Measurements from ENCODE around the gene MYL2. TPM values are rescaled to one million over a fixed set of nuclear protein-coding genes. Genes with fewer than 3 reads are reported as not detected.

Gene MYL2
- total RNA-seq, 2 experiments from 2014 or later = not detected

DNA sequence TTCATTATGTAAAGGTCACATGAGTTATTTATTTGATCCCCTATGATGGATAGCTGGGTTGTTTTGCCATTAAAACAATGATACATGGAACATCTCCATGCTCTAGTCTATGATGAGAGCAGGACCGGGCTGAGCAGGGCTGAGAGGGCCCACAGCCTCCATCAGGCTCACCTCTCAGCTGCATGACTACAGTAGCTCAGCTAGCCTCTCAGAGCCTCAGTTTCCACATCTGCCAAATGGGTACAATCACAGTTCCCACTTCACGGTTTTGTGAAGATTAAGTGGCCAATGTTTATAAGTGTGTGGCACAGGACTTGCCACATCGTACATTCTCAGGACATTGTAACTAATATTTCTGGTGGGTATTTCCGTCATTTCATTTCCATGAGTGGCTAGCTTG is 19.9 kb upstream of the MYL2 start:
- DNase-seq = no peak
- Mint-ChIP-seq H3K36me3 (ENCODE audit: low read depth) (no peaks in the 10 kb centered on the region), H3K4me1 (peaks cover 5% of the 10 kb centered on the region), H3K4me3 (no peak overlapping the region), H3K27ac (no peak overlapping the region), H3K27me3 (peaks cover 10% of the 10 kb centered on the region), H3K9me3 (ENCODE audit: low read depth) (no peaks in the 10 kb centered on the region)
- ChIA-PET POLR2A (no interaction called here), CTCF (no interaction called here)
- intact Hi-C loops (cut with DNase I, micrococcal nuclease) = no loop called here
- no peak for ATAC-seq

DNA sequence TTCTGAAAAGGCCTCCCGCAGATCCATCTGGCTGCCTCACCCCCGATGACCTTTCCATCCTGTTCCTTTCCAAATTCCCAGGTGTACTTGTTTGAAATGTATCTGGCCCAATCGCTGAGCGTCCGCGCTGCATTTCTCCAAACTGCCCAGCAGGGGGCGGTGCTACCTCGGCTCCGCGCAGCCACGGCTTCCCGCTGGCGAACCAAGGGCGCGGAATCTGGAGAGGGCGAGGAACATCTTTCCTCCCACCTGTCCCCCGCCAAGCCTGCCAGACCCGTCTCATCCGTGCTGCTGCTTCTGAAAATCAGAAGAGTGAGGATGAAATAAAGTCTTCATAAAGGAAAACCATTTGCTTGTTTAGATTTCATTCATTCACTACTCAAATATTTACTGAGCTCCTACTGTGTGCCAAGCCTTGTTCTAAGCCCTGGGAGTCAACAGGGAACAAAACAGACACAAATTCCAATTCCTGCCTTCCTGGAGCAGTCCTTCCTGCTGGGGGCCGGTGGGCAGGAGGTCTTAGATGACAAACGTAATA is 16.8 kb upstream of the MYL2 start:
- POLR2A ChIA-PET = no interaction called here

GRCh38 chr12:110936367-110937103 is 16.2 kb upstream of the MYL2 start:
- H3K27ac Mint-ChIP-seq = no peak overlapping the region
- H3K4me1 Mint-ChIP-seq = peaks cover 5% of the 10 kb centered on the region
- CTCF ChIA-PET = interaction anchor here (0.6 to 2.0 kb wide), 9 partner anchors 17 to 1467 kb away, joined by 3 to 6 read pairs (median 3); no protein-coding TSS in a partner anchor
- H3K9me3 Mint-ChIP-seq (ENCODE audit: low read depth) = no peaks in the 10 kb centered on the region
- intact Hi-C loops (cut with DNase I, micrococcal nuclease) = loop anchor here (1.0 to 10.0 kb wide), 9 partner anchors 42 to 377 kb away; partner anchors contain the start of gene CUX2 (in 1 of the 2)
- POLR2A ChIA-PET = no interaction called here
- DNase-seq (no peak), ATAC-seq (no peak)
- H3K36me3 Mint-ChIP-seq (ENCODE audit: low read depth) = no peaks in the 10 kb centered on the region
- no peak overlapping the region for H3K4me3 Mint-ChIP-seq
- H3K27me3 Mint-ChIP-seq = peaks cover 10% of the 10 kb centered on the region

More for the DNA sequence above, 16.8 kb upstream of the MYL2 start:
- H3K27ac Mint-ChIP-seq = no peak overlapping the region
- no peaks in the 10 kb centered on the region for H3K36me3 Mint-ChIP-seq (ENCODE audit: low read depth)
- intact Hi-C loops (cut with DNase I, micrococcal nuclease) = loop anchor here (1.0 to 10.0 kb wide), 9 partner anchors 43 to 376 kb away; partner anchors contain the start of gene CUX2 (in 1 of the 2)
- peak; percentile 39 for ATAC-seq
- no peak overlapping the region for H3K4me3 Mint-ChIP-seq
- H3K27me3 Mint-ChIP-seq = peaks cover 10% of the 10 kb centered on the region
- CTCF ChIA-PET = interaction anchor here (0.6 to 2.0 kb wide), 14 partner anchors 9 to 1468 kb away, joined by 3 to 6 read pairs (median 4); no protein-coding TSS in a partner anchor
- H3K9me3 Mint-ChIP-seq (ENCODE audit: low read depth) = no peaks in the 10 kb centered on the region
- H3K4me1 Mint-ChIP-seq = peaks cover 5% of the 10 kb centered on the region
- DNase-seq = peak; percentile 75

DNA sequence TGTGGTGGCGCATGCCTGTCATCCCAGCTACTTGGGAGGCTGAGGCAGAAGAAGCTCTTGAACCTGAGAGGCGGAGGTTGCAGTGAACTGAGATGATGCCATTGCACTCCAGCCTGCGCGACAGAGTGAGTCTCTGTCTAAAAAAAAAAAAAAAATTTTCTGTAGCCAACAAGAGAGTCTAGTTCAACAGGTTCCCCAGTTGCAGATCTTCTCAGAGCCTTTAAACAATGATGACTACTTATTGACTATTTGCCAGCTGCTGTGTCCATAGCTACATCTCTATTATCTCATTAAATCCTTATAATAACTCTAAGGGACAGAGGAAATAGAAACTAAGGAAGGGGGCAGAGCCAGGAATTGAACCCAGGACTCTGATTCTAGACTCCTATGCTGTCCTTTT is 15.2 kb upstream of the MYL2 start:
- ATAC-seq (no peak), DNase-seq (no peak)
- Mint-ChIP-seq H3K4me1 (peaks cover 5% of the 10 kb centered on the region), H3K4me3 (no peak overlapping the region), H3K36me3 (ENCODE audit: low read depth) (no peaks in the 10 kb centered on the region), H3K9me3 (ENCODE audit: low read depth) (no peaks in the 10 kb centered on the region), H3K27ac (no peak overlapping the region), H3K27me3 (peaks cover 10% of the 10 kb centered on the region)
- POLR2A ChIA-PET = no interaction called here
- intact Hi-C loops (cut with DNase I, micrococcal nuclease) = loop anchor here in 1 of 2 experiments (5.0 to 10.0 kb wide), 2 partner anchors 99 to 377 kb away; partner anchors contain the start of gene CUX2
- CTCF ChIA-PET = interaction anchor here (0.7 to 2.0 kb wide), 5 partner anchors 20 to 43 kb away, joined by 3 to 6 read pairs (median 3); no protein-coding TSS in a partner anchor

- Mint-ChIP-seq H3K36me3 (ENCODE audit: low read depth) (no peaks in the 10 kb centered on the region), H3K27ac (no peak overlapping the region), H3K27me3 (peaks cover 10% of the 10 kb centered on the region), H3K4me1 (peaks cover 5% of the 10 kb centered on the region), H3K9me3 (ENCODE audit: low read depth) (no peaks in the 10 kb centered on the region), H3K4me3 (no peak overlapping the region)
- ChIA-PET CTCF (no interaction called here), POLR2A (no interaction called here)
- ATAC-seq (no peak), DNase-seq (no peak)
- intact Hi-C loops (cut with DNase I, micrococcal nuclease) = loop anchor here in 1 of 2 experiments (10.0 kb wide), 1 partner anchor 101 kb away; the partner anchor contains the start of gene CUX2
Measured at GRCh38 chr12:110934093-110934852, 13.9 kb upstream of the MYL2 start.

- Mint-ChIP-seq H3K9me3 (ENCODE audit: low read depth) (no peaks in the 10 kb centered on the region), H3K4me3 (no peak overlapping the region), H3K27ac (no peak overlapping the region), H3K27me3 (peaks cover 10% of the 10 kb centered on the region), H3K36me3 (ENCODE audit: low read depth) (no peaks in the 10 kb centered on the region), H3K4me1 (peaks cover 5% of the 10 kb centered on the region)
- ATAC-seq (no peak), DNase-seq (no peak)
- CTCF ChIA-PET = no interaction called here
- intact Hi-C loops (cut with DNase I, micrococcal nuclease) = loop anchor here in 1 of 2 experiments (10.0 kb wide), 1 partner anchor 101 kb away; the partner anchor contains the start of gene CUX2
- POLR2A ChIA-PET = no interaction called here
Measured at GRCh38 chr12:110933326-110933974, 13.1 kb upstream of the MYL2 start.

DNA sequence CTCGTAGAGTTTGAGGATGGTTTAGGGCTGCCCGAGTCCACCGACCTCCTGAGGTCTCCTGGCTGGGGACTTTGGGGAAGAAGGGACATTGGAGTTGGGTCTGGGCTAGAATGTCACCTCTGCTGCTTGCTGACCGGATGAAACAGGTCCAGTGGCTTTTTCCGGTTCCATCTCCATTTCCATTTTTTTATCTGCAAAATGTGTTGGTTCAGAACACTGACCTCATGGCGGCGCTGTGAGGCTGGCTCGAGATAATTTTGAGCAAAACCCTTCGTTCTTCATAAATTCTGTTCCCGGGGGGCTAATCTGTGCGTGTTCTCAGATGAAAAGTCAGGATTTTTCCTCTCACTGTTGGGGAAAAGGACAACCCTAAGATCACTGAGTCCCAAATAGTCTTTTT is 11.7 kb upstream of the MYL2 start:
- Mint-ChIP-seq H3K36me3 (ENCODE audit: low read depth) (no peaks in the 10 kb centered on the region), H3K27me3 (peaks cover 4% of the 10 kb centered on the region), H3K9me3 (ENCODE audit: low read depth) (no peaks in the 10 kb centered on the region), H3K4me3 (no peak overlapping the region), H3K27ac (no peak overlapping the region), H3K4me1 (peaks cover 1% of the 10 kb centered on the region)
- intact Hi-C loops (cut with DNase I, micrococcal nuclease) = loop anchor here in 1 of 2 experiments (10.0 kb wide), 1 partner anchor 103 kb away; the partner anchor contains the start of gene CUX2
- ChIA-PET CTCF (no interaction called here), POLR2A (no interaction called here)
- peak; percentile 32 for DNase-seq
- no peak for ATAC-seq

DNA sequence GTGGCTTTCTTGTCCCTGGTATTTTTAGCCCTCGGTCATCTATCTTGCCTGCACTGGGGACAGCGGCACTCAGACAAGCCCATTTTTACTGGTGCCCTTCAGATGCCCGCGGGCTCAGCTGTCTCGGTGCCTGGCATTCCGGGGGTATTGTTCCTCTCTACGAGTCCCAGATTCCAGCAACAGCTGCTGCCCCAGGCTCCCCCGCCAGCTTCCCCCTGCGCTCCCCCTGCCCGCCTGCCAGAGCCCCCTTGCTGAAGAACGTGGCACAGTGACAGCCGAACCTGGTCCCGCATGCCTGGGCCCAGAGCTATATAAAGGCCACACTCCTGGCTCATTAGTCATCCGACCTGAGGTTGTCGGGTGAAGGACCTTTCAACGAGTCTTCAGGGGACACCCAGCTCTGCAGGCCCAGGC is 10.9 kb upstream of the MYL2 start:
- no peaks in the 10 kb centered on the region for H3K4me1 Mint-ChIP-seq
- no peaks in the 10 kb centered on the region for H3K36me3 Mint-ChIP-seq (ENCODE audit: low read depth)
- ChIA-PET CTCF (interaction anchor here (0.5 kb wide), 2 partner anchors 94 to 1515 kb away, joined by 3 to 4 read pairs; no protein-coding TSS in a partner anchor), POLR2A (no interaction called here)
- intact Hi-C loops (cut with DNase I, micrococcal nuclease) = loop anchor here in 1 of 2 experiments (10.0 kb wide), 1 partner anchor 103 kb away; the partner anchor contains the start of gene CUX2
- H3K27ac Mint-ChIP-seq = no peak overlapping the region
- no peak overlapping the region for H3K4me3 Mint-ChIP-seq
- peaks cover under 1% of the 10 kb centered on the region for H3K27me3 Mint-ChIP-seq
- DNase-seq (no peak), ATAC-seq (no peak)
- H3K9me3 Mint-ChIP-seq (ENCODE audit: low read depth) = no peaks in the 10 kb centered on the region

DNA sequence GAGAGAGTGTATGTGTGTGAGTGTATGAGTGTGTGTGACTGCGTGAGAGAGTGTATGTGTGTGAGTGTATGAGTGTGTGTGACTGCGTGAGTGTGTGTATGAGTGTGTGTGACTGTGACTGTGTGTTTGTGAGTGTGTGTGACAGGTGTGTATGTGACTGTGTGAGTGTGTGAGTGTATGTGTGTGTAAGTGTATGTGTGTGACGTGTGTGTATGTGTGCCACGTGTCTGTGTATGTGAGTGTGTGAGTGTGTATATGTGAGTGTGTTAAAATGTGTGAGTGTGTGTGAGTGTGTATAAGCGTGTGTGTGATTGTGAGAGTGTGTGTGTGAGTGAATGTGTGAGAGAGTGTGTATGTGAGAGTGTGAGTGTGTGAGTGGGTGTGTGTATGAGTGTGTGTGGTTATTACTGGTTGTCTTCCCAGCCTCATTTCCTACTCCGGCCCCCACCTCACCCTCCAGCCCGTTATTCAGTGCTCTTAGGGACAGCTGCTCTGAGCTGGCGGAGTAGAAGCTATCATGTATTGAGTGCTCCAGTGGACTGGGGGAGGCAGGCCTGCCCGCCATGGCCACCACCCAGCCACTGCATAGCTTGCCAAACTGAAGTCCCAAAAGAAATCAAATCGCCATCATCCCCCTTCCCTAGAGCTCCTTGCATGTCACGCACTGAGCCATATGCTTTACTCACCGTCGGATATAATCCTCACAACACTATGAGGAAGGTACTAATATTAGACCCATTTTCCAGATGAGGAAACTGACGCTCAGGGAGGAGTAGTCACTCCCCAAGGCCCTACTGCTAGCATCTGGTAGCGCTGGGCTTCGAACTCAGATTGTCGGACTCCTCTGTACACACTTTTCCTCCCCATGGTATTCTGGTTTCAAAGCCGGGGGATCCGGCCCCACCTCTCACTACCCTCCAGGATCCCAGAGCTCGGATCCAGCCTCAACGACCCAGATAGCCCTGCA is 10.3 kb upstream of the MYL2 start:
- H3K9me3 Mint-ChIP-seq (ENCODE audit: low read depth) = no peaks in the 10 kb centered on the region
- ChIA-PET POLR2A (no interaction called here), CTCF (interaction anchor here (0.5 kb wide), 2 partner anchors 95 to 1514 kb away, joined by 3 to 4 read pairs; no protein-coding TSS in a partner anchor)
- no peak overlapping the region for H3K27ac Mint-ChIP-seq
- no peaks in the 10 kb centered on the region for H3K4me1 Mint-ChIP-seq
- DNase-seq = no peak
- ATAC-seq = no peak
- no peaks in the 10 kb centered on the region for H3K36me3 Mint-ChIP-seq (ENCODE audit: low read depth)
- H3K4me3 Mint-ChIP-seq = no peak overlapping the region
- H3K27me3 Mint-ChIP-seq = no peaks in the 10 kb centered on the region
- intact Hi-C loops (cut with DNase I, micrococcal nuclease) = loop anchor here in 1 of 2 experiments (10.0 kb wide), 1 partner anchor 104 kb away; the partner anchor contains the start of gene CUX2

DNA sequence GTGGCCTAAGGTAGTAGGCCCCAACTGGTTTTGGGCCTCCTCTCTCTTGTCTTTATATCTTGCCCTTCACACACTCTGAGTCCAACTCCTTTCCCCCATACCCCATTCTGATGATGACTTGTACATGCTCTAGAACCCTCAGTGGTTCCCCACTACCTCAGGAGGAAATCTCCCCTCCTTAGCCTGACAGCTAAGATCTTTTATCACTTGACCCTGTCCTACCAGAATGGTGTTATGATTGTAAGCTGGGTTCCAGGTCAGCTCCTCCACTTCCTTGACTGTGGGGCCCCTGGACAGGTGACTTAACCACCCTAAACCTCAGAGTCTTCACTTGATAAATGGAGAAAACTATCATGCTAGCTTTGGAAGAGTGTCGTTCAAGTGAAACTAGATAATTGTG is 9.4 kb upstream of the MYL2 start:
- no peak for ATAC-seq
- Mint-ChIP-seq H3K27me3 (no peaks in the 10 kb centered on the region), H3K36me3 (ENCODE audit: low read depth) (no peaks in the 10 kb centered on the region), H3K9me3 (ENCODE audit: low read depth) (no peaks in the 10 kb centered on the region), H3K4me3 (no peak overlapping the region), H3K4me1 (no peaks in the 10 kb centered on the region), H3K27ac (no peak overlapping the region)
- ChIA-PET CTCF (no interaction called here), POLR2A (no interaction called here)
- intact Hi-C loops (cut with DNase I, micrococcal nuclease) = loop anchor here in 1 of 2 experiments (10.0 kb wide), 1 partner anchor 105 kb away; the partner anchor contains the start of gene CUX2
- DNase-seq = no peak
